H1 (cell line): Measurements from ENCODE around the gene RNF123. TPM values are rescaled to one million over a fixed set of nuclear protein-coding genes. Genes with fewer than 3 reads are reported as not detected.

Source experiments
- CTCF ChIA-PET: fragments of 300-600 bp; sonication (Branson Sonifier 250); formaldehyde crosslinking; loops from one replicate; lab custom pipeline; 2021; ENCODE audit not compliant: partially characterized antibody; lab: Charles Lee
- POLR2A ChIA-PET: fragments of 300-600 bp; sonication (Branson Sonifier 250); formaldehyde crosslinking; loops from one replicate; lab custom pipeline; 2021; ENCODE audit warnings: inconsistent platforms; ENCODE audit not compliant: partially characterized antibody; lab: Charles Lee
- DNase-seq, 2 experiments: peaks; one replicate each; pipeline versions ENCODE4 v3.0.0 to v3.0.0-alpha.2; 2010 to 2022; ENCODE audit warnings: low spot score in 2 of 2, low read depth in 1 of 2, mixed read lengths in 1 of 2
- FAIRE-seq: peaks from 2 replicates; lab custom pipeline; 2011; peaks lifted over from hg19 to GRCh38; lab: Jason Lieb, UNC
- H2AFZ ChIP-seq: 2 replicates; pipeline ENCODE4 v1.8.1; 2012; ENCODE audit warnings: low read length, inconsistent platforms
- H2AK5ac ChIP-seq: 2 replicates; pipeline ENCODE4 v1.6.1; 2013; ENCODE audit warnings: low read depth, low read length
- H2BK120ac ChIP-seq: replicated peaks from 2 replicates; pipeline ENCODE3; 2013; ENCODE audit warnings: low read depth, low read length, inconsistent platforms
- H2BK12ac ChIP-seq: 2 replicates; pipeline ENCODE4 v1.6.1; 2013; ENCODE audit warnings: low read depth, low read length
- H2BK15ac ChIP-seq: 2 replicates; pipeline ENCODE4 v1.6.1; 2013; ENCODE audit warnings: low read length
- H2BK20ac ChIP-seq: 2 replicates; pipeline ENCODE4 v1.6.1; 2013; ENCODE audit warnings: low read length
- H2BK5ac ChIP-seq: 2 replicates; pipeline ENCODE4 v1.6.1; 2013; ENCODE audit warnings: low read depth, low read length
- H3K14ac ChIP-seq: 2 replicates; pipeline ENCODE4 v1.6.1; 2013; ENCODE audit warnings: inconsistent platforms; ENCODE audit not compliant: insufficient read length
- H3K18ac ChIP-seq: 2 replicates; pipeline ENCODE4 v1.6.1; 2013; ENCODE audit warnings: low read length; ENCODE audit errors: extremely low read depth
- H3K23ac ChIP-seq: 2 replicates; pipeline ENCODE4 v1.6.1; 2013; ENCODE audit warnings: inconsistent platforms; ENCODE audit not compliant: insufficient read length
- H3K23me2 ChIP-seq: 2 replicates; pipeline ENCODE4 v1.6.1; 2013; ENCODE audit warnings: low read depth, low read length
- H3K27ac ChIP-seq: 2 replicates; pipeline ENCODE4 v1.6.1; 2011; ENCODE audit warnings: low read depth, low read length, inconsistent platforms
- H3K27me3 ChIP-seq, 4 experiments: replicated peaks in 1 of 4; 1 replicate in 1 of 4; 2 replicates in 3 of 4; pipeline versions ENCODE4 v1.6.1 to v1.8.1; 2011 to 2013; ENCODE audit warnings: low read length in 3 of 4, mild to moderate bottlenecking in 3 of 4, inconsistent platforms in 2 of 4, mixed read lengths in 2 of 4, moderate library complexity in 1 of 4; ENCODE audit not compliant: control insufficient read depth in 3 of 4, insufficient read depth in 3 of 4; ENCODE audit errors: extremely low read depth in 1 of 4
- H3K36me3 ChIP-seq, 4 experiments: 2 replicates each; pipeline versions ENCODE4 v1.6.1 to v1.8.1; 2011 to 2013; ENCODE audit warnings: mild to moderate bottlenecking in 4 of 4, low read length in 3 of 4, moderate library complexity in 2 of 4, control low read depth in 1 of 4, inconsistent platforms in 1 of 4; ENCODE audit not compliant: insufficient read depth in 4 of 4, control insufficient read depth in 2 of 4
- H3K4ac ChIP-seq: replicated peaks from 2 replicates; pipeline ENCODE3; 2013; ENCODE audit warnings: low read length, low read depth, mixed read lengths, inconsistent platforms; ENCODE audit not compliant: insufficient read length
- H3K4me1 ChIP-seq, 4 experiments: replicated peaks in 1 of 4; 1 replicate in 1 of 4; 2 replicates in 3 of 4; pipeline versions ENCODE4 v1.6.1 to v1.8.1; 2011 to 2013; ENCODE audit warnings: low read length in 3 of 4, inconsistent platforms in 2 of 4, mixed read lengths in 1 of 4; ENCODE audit not compliant: insufficient read depth in 4 of 4, control insufficient read depth in 3 of 4
- H3K4me2 ChIP-seq, 2 experiments: 2 replicates each; pipeline versions ENCODE4 v1.6.1 to v1.8.1; 2011 to 2013; ENCODE audit warnings: low read depth in 2 of 2, low read length in 2 of 2, control low read depth in 1 of 2, inconsistent platforms in 1 of 2, mild to moderate bottlenecking in 1 of 2; ENCODE audit not compliant: insufficient read depth in 1 of 2
- H3K4me3 ChIP-seq, 4 experiments: fragments of 200-600, 300-600 bp in 1 of 4; sonication (generic), shearing (Covaris generic), sonication (Bioruptor Twin) in 1 of 4; 2 replicates each; pipeline versions ENCODE4 v1.5.1 to v1.8.1; 2011 to 2016; ENCODE audit warnings: low read length in 4 of 4, low read depth in 3 of 4, control low read depth in 2 of 4, inconsistent platforms in 2 of 4, mild to moderate bottlenecking in 2 of 4, mixed read lengths in 1 of 4, moderate library complexity in 1 of 4; ENCODE audit not compliant: insufficient read depth in 2 of 4; ENCODE audit errors: extremely low read depth in 1 of 4
- H3K56ac ChIP-seq: replicated peaks from 2 replicates; pipeline ENCODE3; 2013; ENCODE audit warnings: low read depth, mild to moderate bottlenecking, mixed read lengths, low read length, inconsistent platforms; ENCODE audit not compliant: insufficient read length
- H3K79me1 ChIP-seq: 2 replicates; pipeline ENCODE4 v1.6.1; 2013; ENCODE audit warnings: low read depth, low read length, control low read depth
- H3K79me2 ChIP-seq, 2 experiments: 2 replicates each; pipeline versions ENCODE4 v1.6.1 to v1.8.1; 2012 to 2013; ENCODE audit warnings: low read length in 2 of 2, mild to moderate bottlenecking in 2 of 2, inconsistent platforms in 1 of 2; ENCODE audit not compliant: insufficient read depth in 2 of 2, control insufficient read depth in 1 of 2
- H3K9ac ChIP-seq, 4 experiments: replicated peaks in 1 of 4; 1 replicate in 1 of 4; 2 replicates in 3 of 4; pipeline versions ENCODE4 v1.6.1 to v1.8.1; 2011 to 2013; ENCODE audit warnings: low read depth in 3 of 4, low read length in 3 of 4, control low read depth in 2 of 4, mild to moderate bottlenecking in 2 of 4, moderate library complexity in 2 of 4, inconsistent platforms in 1 of 4; ENCODE audit errors: extremely low read depth in 1 of 4
- H3K9me3 ChIP-seq, 2 experiments: 2 replicates each; pipeline versions ENCODE4 v1.6.1 to v1.8.1; 2012 to 2013; ENCODE audit warnings: mild to moderate bottlenecking in 2 of 2, moderate library complexity in 2 of 2, control low read depth in 1 of 2, inconsistent platforms in 1 of 2, low read depth in 1 of 2, low read length in 1 of 2, mixed read lengths in 1 of 2; ENCODE audit not compliant: insufficient read depth in 2 of 2
- H4K20me1 ChIP-seq, 2 experiments: replicated peaks in 1 of 2; 2 replicates each; pipeline versions ENCODE3 to v1.8.1; 2011 to 2013; ENCODE audit warnings: inconsistent platforms in 2 of 2, low read length in 2 of 2, mild to moderate bottlenecking in 1 of 2; ENCODE audit not compliant: insufficient read depth in 2 of 2, control insufficient read depth in 1 of 2
- H4K5ac ChIP-seq: 2 replicates; pipeline ENCODE4 v1.6.1; 2013; ENCODE audit warnings: low read length, low read depth, mixed read lengths, inconsistent platforms; ENCODE audit not compliant: insufficient read length
- H4K8ac ChIP-seq: 2 replicates; pipeline ENCODE4 v1.8.0; 2013; ENCODE audit warnings: mild to moderate bottlenecking, moderate library complexity, low read length, inconsistent platforms; ENCODE audit not compliant: insufficient read depth; ENCODE audit errors: extremely low read depth
- H4K91ac ChIP-seq: replicated peaks from 2 replicates; pipeline ENCODE3; 2013; ENCODE audit warnings: low read length, mixed read lengths, inconsistent platforms; ENCODE audit not compliant: insufficient read length
- SP2 ChIP-seq: IDR thresholded peaks from 2 replicates; pipeline ENCODE4 v1.6.1; 2012; ENCODE audit warnings: mild to moderate bottlenecking, low read length, inconsistent platforms
- WGBS, 2 experiments: shearing (Covaris generic) in 1 of 2; methylation state at CpG; one replicate each; pipeline versions ENCODE4 v1.1.6 to v1.1.7; 2013 to 2015; ENCODE audit warnings: low lambda C conversion rate in 2 of 2, mixed read lengths in 2 of 2, inconsistent platforms in 1 of 2, low coverage in 1 of 2, missing lambda C conversion rate in 1 of 2; ENCODE audit not compliant: insufficient replicate concordance in 2 of 2, insufficient coverage in 1 of 2, insufficient read length in 1 of 2; ENCODE audit errors: extremely low coverage in 1 of 2, missing lambda C conversion rate in 1 of 2; 5-methylcytosine and 5-hydroxymethylcytosine counted together
- polyA plus RNA-seq, 7 experiments: library from polyadenylated mRNA; depleted of rRNA in 3 of 7; stranded (reverse) in 5 of 7; unstranded in 2 of 7; fragments of >200 nt in 5 of 7; fragments of 200-250 nt in 2 of 7; gene quantifications; 1 replicate in 5 of 7; 2 replicates in 1 of 7; 4 replicates in 1 of 7; pipeline versions ENCODE4 v1.2.1 to v1.2.3, GENCODE V29; 2011 to 2013; ENCODE audit warnings: missing spikeins in 2 of 7, mixed read lengths in 2 of 7
- total RNA-seq: library from RNA; stranded (reverse); fragmentation: NEBNext Ultra II Directional; extraction: Animal tissue kit (Norgen Biotek cat#: 25700); gene quantifications from 2 replicates; pipeline ENCODE4 v1.2.1, GENCODE V29; 2021

RNF123 gene
- total and polyA plus RNA-seq, 2 of the 8 experiments (the other 6 are each of a cell fraction or from before 2014, with no cell fraction given) = 30.5 to 57.7 TPM

DNA sequence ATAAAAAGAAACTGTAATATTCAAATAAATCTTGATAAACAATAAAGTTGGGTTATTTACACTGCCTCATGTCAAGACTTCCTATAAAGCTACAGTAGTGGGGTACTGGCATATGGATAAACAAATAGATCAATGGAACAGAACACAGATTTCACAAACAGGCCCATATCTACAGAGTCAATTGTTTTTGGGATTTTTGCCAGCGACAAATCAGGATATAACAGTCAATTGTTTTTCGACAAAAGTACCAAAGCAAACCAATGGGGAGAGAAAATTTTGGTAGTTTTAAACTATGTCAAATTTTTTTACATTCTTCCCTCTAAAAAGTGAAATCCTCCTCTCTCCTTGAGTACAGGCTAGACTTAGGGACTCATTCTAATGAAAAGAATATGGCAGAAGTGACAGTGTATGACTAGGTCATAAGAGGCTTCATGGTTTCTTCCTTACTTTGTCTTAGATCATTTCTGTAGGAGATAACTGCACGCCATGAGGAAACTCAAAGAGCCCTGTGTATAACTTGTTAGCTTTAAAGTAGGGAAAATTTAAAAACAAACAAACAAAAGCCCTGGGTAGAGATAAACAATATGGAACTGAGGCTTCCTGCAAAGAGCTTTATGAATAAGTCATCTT is 80.0 kb downstream of the RNF123 start:
- POLR2A ChIA-PET = interaction anchor here (1.7 to 2.0 kb wide), 2 partner anchors 10 to 50 kb away, joined by 6 to 8 read pairs; partner anchors contain the start of gene AMIGO3
- no peak overlapping the region for H2AFZ ChIP-seq
- no peak overlapping the region for H4K91ac ChIP-seq
- H3K4me1 ChIP-seq = no peaks in the 10 kb centered on the region
- no peaks in the 10 kb centered on the region for H4K20me1 ChIP-seq
- H3K9me3 ChIP-seq = no peaks in the 10 kb centered on the region
- no peak overlapping the region for H3K9ac ChIP-seq
- H2AK5ac ChIP-seq = no peak overlapping the region
- H4K8ac ChIP-seq = no peak overlapping the region
- no peak overlapping the region for H2BK12ac ChIP-seq
- CTCF ChIA-PET = interaction anchor here (0.6 to 2.2 kb wide), 3 partner anchors 19 to 130 kb away, joined by 3 to 7 read pairs (median 3); no protein-coding TSS in a partner anchor
- no peak overlapping the region for H2BK20ac ChIP-seq
- H4K5ac ChIP-seq = no peak overlapping the region
- no peak overlapping the region for H3K18ac ChIP-seq
- no peak overlapping the region for H3K14ac ChIP-seq
- H3K27ac ChIP-seq = no peak overlapping the region
- no peak overlapping the region for H3K4me3 ChIP-seq
- no peak overlapping the region for H2BK5ac ChIP-seq
- H3K23me2 ChIP-seq = no peaks in the 10 kb centered on the region; the same call in 1 of the 2 replicates
- H3K36me3 ChIP-seq = peaks cover 0 to 3% (median 0%) of the 10 kb centered on the region in 4 experiments; a peak in 1 of 8 replicates
- no peaks in the 10 kb centered on the region for H3K27me3 ChIP-seq
- H3K23ac ChIP-seq = no peak overlapping the region
- 94% methylated on average over 3 of the region's 3 CpGs; no CpG with 5 or more reads in 1 of the 2 experiments for WGBS, 2 experiments
- no peak overlapping the region for H3K4ac ChIP-seq
- H3K4me2 ChIP-seq = no peak overlapping the region
- no peak overlapping the region for H2BK15ac ChIP-seq
- H3K79me2 ChIP-seq = peaks cover 6 to 77% of the 10 kb centered on the region in 2 experiments; a peak in 2 of 4 replicates
- peaks cover 5% of the 10 kb centered on the region for H3K79me1 ChIP-seq
- no peak overlapping the region for H2BK120ac ChIP-seq
- no peak overlapping the region for H3K56ac ChIP-seq
- FAIRE-seq = no peak
- DNase-seq = no peak
- TF ChIP-seq SP2 = no peak
